Measurements from ENCODE around the gene TP53RK.

DNA sequence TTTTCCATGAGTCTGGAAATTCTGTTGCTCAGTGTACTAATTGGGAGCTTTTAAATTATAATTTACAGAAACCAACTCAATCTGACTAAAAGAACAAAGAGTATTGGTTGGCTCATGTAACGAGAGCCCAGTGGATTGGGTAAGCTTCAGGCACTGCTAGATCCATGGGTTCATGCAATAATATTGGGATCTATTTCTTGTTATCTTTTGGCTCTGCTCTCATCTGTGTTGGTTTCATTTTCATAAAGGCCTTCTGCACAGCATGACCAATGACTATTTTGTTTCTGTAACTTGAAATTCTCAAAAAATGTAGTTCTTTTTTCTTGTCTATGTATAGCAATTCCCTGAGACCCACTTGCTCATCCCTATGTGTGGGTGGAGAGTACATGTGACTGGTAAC, 32.2 kb upstream of the TP53RK start:
- TF ChIP-seq, protein P1, sequence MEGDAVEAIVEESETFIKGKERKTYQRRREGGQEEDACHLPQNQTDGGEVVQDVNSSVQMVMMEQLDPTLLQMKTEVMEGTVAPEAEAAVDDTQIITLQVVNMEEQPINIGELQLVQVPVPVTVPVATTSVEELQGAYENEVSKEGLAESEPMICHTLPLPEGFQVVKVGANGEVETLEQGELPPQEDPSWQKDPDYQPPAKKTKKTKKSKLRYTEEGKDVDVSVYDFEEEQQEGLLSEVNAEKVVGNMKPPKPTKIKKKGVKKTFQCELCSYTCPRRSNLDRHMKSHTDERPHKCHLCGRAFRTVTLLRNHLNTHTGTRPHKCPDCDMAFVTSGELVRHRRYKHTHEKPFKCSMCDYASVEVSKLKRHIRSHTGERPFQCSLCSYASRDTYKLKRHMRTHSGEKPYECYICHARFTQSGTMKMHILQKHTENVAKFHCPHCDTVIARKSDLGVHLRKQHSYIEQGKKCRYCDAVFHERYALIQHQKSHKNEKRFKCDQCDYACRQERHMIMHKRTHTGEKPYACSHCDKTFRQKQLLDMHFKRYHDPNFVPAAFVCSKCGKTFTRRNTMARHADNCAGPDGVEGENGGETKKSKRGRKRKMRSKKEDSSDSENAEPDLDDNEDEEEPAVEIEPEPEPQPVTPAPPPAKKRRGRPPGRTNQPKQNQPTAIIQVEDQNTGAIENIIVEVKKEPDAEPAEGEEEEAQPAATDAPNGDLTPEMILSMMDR (IDR thresholded peaks at IDR 0.05), result no peak
- TF ChIP-seq POLR2A (IDR thresholded peaks at IDR 0.05), result no peak

All from Peyer's patch (tissue), 4 donors.